ENCODE measurements around the gene WFDC8.

The WFDC8 gene

GRCh38 chr20:45579184-45579583 is at the start of gene WFDC8:
Gene WFDC8, minus strand, starts transcription at chr20:45579284. Its CDS starts 37 bp downstream, at chr20:45579247.
- TF ChIP-seq CTCF (IDR thresholded peaks at IDR 0.05; ENCODE audit: low read depth, low read length) = no peak
- no peak within 1 kb of the TSS for H3K4me3 ChIP-seq (ENCODE audit: low read depth, low read length)

GRCh38 chr20:45626540-45626939 is 47.5 kb upstream of the WFDC8 start:
- H3K4me3 ChIP-seq (ENCODE audit: low read depth, low read length) = no peak overlapping the region
- no peak for TF ChIP-seq CTCF (IDR thresholded peaks at IDR 0.05; ENCODE audit: low read depth, low read length)

- no peak overlapping the region for H3K4me3 ChIP-seq (ENCODE audit: low read depth, low read length)
- no peak for TF ChIP-seq CTCF (IDR thresholded peaks at IDR 0.05; ENCODE audit: low read depth, low read length)
Observed at GRCh38 chr20:45621593-45621992, 42.5 kb upstream of the WFDC8 start.

GRCh38 chr20:45617591-45617990 is 38.5 kb upstream of the WFDC8 start:
- TF ChIP-seq CTCF (IDR thresholded peaks at IDR 0.05; ENCODE audit: low read depth, low read length) = no peak
- no peak overlapping the region for H3K4me3 ChIP-seq (ENCODE audit: low read depth, low read length)

GRCh38 chr20:45612314-45612713 is 33.2 kb upstream of the WFDC8 start:
- no peak for TF ChIP-seq CTCF (IDR thresholded peaks at IDR 0.05; ENCODE audit: low read depth, low read length)

GRCh38 chr20:45611054-45611453 is 32.0 kb upstream of the WFDC8 start:
- no peak overlapping the region for H3K4me3 ChIP-seq (ENCODE audit: low read depth, low read length)
- no peak for TF ChIP-seq CTCF (IDR thresholded peaks at IDR 0.05; ENCODE audit: low read depth, low read length)

More at GRCh38 chr20:45612314-45612713, 33.2 kb upstream of the WFDC8 start:
- no peak overlapping the region for H3K4me3 ChIP-seq (ENCODE audit: low read depth, low read length)

- TF ChIP-seq CTCF (IDR thresholded peaks at IDR 0.05; ENCODE audit: low read depth, low read length) = no peak
- no peak overlapping the region for H3K4me3 ChIP-seq (ENCODE audit: low read depth, low read length)
Observed at GRCh38 chr20:45607810-45608209, 28.7 kb upstream of the WFDC8 start.
